Caco-2 (cell line): Measurements from ENCODE around the gene PRDM2. TPM values are rescaled to one million over a fixed set of nuclear protein-coding genes. Genes with fewer than 3 reads are reported as not detected.

ENCODE experiments used
- BruUV-seq: library from RNA; stranded (reverse); fragments of 400-500 nt; replicated peaks from 2 replicates; lab custom pipeline; 2021; lab: Mats Ljungman, UMichigan
- CTCF ChIA-PET: fragments of 300-600 bp; sonication (Branson Sonifier 250); formaldehyde crosslinking; loops from one replicate; lab custom pipeline; 2022; ENCODE audit warnings: antibody characterized with exemption; lab: Charles Lee
- POLR2A ChIA-PET: fragments of 300-600 bp; sonication (Branson Sonifier 250); formaldehyde crosslinking; loops from one replicate; lab custom pipeline; 2022; ENCODE audit warnings: antibody characterized with exemption; lab: Charles Lee
- DNase-seq, 2 experiments: peaks; one replicate each; pipeline versions ENCODE4 v3.0.0 to v3.0.0-alpha.2; 2020 to 2022
- H3K27me3 ChIP-seq: replicated peaks from 2 replicates; pipeline ENCODE4 v1.6.0; 2011; ENCODE audit warnings: low read length; ENCODE audit not compliant: control insufficient read depth, insufficient read depth
- H3K36me3 ChIP-seq: 2 replicates; pipeline ENCODE4 v1.5.1; 2011; ENCODE audit warnings: low read length; ENCODE audit not compliant: control insufficient read depth, insufficient read depth
- H3K4me1 ChIP-seq: fragments of 250-450 bp; sonication (Bioruptor Pico); 2 replicates; pipeline ENCODE4 v1.5.1; 2020; ENCODE audit warnings: mild to moderate bottlenecking
- H3K4me3 ChIP-seq: 2 replicates; pipeline ENCODE4 v1.5.1; 2011; ENCODE audit warnings: low read depth, mild to moderate bottlenecking, control low read depth, low read length
- H3K9me3 ChIP-seq: fragments of 250-450 bp; sonication (Bioruptor Pico); 2 replicates; pipeline ENCODE4 v1.5.1; 2020; ENCODE audit warnings: mild to moderate bottlenecking, moderate library complexity
- H3K27ac Mint-ChIP-seq: one replicate; pipeline ENCODE4 v1.8.0; 2022; ENCODE audit warnings: mixed read lengths; ENCODE audit not compliant: unreplicated experiment
- H3K27me3 Mint-ChIP-seq: one replicate; pipeline ENCODE4 v1.8.0; 2022; ENCODE audit warnings: mixed read lengths; ENCODE audit not compliant: insufficient read depth, unreplicated experiment
- H3K36me3 Mint-ChIP-seq: one replicate; pipeline ENCODE4 v1.8.0; 2022; ENCODE audit warnings: mild to moderate bottlenecking, mixed read lengths; ENCODE audit not compliant: insufficient read depth, unreplicated experiment
- H3K4me1 Mint-ChIP-seq: one replicate; pipeline ENCODE4 v1.8.0; 2022; ENCODE audit warnings: low read depth, mixed read lengths; ENCODE audit not compliant: unreplicated experiment
- H3K4me3 Mint-ChIP-seq: one replicate; pipeline ENCODE4 v1.8.0; 2022; ENCODE audit warnings: mild to moderate bottlenecking, moderate library complexity, mixed read lengths; ENCODE audit not compliant: unreplicated experiment
- H3K9me3 Mint-ChIP-seq: one replicate; pipeline ENCODE4 v1.8.0; 2022; ENCODE audit warnings: mixed read lengths; ENCODE audit not compliant: unreplicated experiment
- intact Hi-C: fragments of 100-400 bp; cut with micrococcal nuclease; formaldehyde crosslinking; loops from one replicate; pipeline ENCODE4 v1.10.0; 2022; ENCODE audit not compliant: unreplicated experiment
- total RNA-seq: library from RNA; stranded (reverse); gene quantifications from 2 replicates; pipeline ENCODE4 v1.2.3, GENCODE V29; 2022
- TF ChIP-seq, protein P1 (sequence below), 2 experiments: fragments of 200-600 bp in 1 of 2; IDR thresholded peaks; 1 replicate in 1 of 2; 2 replicates in 1 of 2; pipeline versions ENCODE4 v1.5.1 to v1.8.0; 2011 to 2022; ENCODE audit warnings: antibody characterized with exemption in 1 of 2, control low read depth in 1 of 2, inconsistent platforms in 1 of 2, low read depth in 1 of 2, low read length in 1 of 2, mild to moderate bottlenecking in 1 of 2, moderate library complexity in 1 of 2; ENCODE audit not compliant: insufficient read depth in 1 of 2, severe bottlenecking in 1 of 2, unreplicated experiment in 1 of 2

Gene PRDM2
- total RNA-seq, 1 experiment from 2014 or later = 32.7 TPM

DNA sequence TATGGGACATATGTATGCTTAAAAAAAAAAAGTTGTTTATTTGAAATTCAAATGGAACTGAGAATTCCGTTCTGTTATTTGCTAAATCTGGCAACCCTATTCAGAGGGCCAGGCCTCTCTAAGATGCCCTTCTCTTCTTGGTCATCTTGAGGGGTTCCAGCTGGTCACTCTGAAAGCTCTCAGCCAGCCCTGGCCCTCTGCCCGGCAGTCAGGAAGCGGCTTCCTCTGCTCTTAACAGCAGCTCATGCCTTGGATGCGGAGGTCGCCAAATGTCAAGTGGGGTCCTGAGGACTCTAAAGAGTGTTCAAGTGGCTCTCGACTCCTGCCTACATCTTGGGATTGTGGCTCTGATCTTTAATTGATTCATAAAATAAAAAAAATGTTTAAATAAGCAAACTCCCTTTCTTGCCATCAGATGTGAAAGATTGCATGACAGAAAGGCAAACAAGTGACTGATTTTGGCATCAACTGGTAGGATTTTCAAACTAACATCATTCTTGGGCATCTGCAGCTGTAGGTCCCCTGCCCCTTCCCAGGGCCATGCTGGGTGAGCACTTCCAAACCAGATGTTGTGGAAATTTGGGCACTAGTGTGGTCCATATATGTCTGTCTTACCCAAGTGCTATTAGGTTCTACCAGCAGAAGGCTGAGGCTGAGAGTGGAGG lies 130.8 kb downstream of the PRDM2 start:
- no peaks in the 10 kb centered on the region for H3K9me3 ChIP-seq
- intact Hi-C loops = no loop called here
- DNase-seq = no peak
- H3K4me3 ChIP-seq = no peak overlapping the region
- Mint-ChIP-seq H3K27ac (no peak overlapping the region), H3K27me3 (no peaks in the 10 kb centered on the region), H3K4me1 (no peaks in the 10 kb centered on the region), H3K36me3 (no peaks in the 10 kb centered on the region), H3K4me3 (no peak overlapping the region), H3K9me3 (no peaks in the 10 kb centered on the region)
- peaks cover 4% of the 10 kb centered on the region; the same call in 1 of the 2 replicates for H3K4me1 ChIP-seq
- POLR2A ChIA-PET = no interaction called here
- no peaks in the 10 kb centered on the region for H3K36me3 ChIP-seq
- TF ChIP-seq, protein P1, sequence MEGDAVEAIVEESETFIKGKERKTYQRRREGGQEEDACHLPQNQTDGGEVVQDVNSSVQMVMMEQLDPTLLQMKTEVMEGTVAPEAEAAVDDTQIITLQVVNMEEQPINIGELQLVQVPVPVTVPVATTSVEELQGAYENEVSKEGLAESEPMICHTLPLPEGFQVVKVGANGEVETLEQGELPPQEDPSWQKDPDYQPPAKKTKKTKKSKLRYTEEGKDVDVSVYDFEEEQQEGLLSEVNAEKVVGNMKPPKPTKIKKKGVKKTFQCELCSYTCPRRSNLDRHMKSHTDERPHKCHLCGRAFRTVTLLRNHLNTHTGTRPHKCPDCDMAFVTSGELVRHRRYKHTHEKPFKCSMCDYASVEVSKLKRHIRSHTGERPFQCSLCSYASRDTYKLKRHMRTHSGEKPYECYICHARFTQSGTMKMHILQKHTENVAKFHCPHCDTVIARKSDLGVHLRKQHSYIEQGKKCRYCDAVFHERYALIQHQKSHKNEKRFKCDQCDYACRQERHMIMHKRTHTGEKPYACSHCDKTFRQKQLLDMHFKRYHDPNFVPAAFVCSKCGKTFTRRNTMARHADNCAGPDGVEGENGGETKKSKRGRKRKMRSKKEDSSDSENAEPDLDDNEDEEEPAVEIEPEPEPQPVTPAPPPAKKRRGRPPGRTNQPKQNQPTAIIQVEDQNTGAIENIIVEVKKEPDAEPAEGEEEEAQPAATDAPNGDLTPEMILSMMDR (IDR thresholded peaks at IDR 0.05; ENCODE audit: insufficient read depth in 1 of 2, low read depth in 1 of 2, low read length in 1 of 2, severe bottlenecking in 1 of 2, unreplicated experiment in 1 of 2) = no peak
- no peaks in the 10 kb centered on the region for H3K27me3 ChIP-seq
- BruUV-seq = no TSS peak
- CTCF ChIA-PET = no interaction called here

DNA sequence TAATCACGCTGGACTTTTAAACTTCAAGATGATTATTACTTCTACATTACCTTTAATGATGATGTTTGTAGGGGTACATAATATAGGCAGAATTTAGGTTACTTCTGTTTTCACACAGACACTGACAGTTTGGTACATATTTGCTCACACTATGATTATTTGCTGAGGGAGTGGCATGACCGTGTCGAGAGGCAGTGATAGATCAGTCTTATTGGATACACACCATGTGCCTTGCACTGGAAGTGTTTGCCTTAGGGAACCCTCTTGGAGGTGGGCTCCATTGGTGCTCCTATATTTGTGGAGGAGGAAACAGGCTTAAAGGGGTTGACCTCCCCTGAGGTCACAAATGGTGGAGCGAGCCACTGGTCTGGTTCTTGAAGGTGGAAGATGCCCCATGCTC lies 132.1 kb downstream of the PRDM2 start:
- no TSS peak for BruUV-seq
- no peaks in the 10 kb centered on the region for H3K27me3 Mint-ChIP-seq
- Histone ChIP-seq H3K36me3 (no peaks in the 10 kb centered on the region), H3K4me1 (peaks cover 4% of the 10 kb centered on the region; the same call in 1 of the 2 replicates), H3K9me3 (no peaks in the 10 kb centered on the region), H3K27me3 (no peaks in the 10 kb centered on the region), H3K4me3 (no peak overlapping the region)
- TF ChIP-seq, protein P1 (IDR thresholded peaks at IDR 0.05; ENCODE audit: insufficient read depth in 1 of 2, low read depth in 1 of 2, low read length in 1 of 2, severe bottlenecking in 1 of 2, unreplicated experiment in 1 of 2) = no peak
- POLR2A ChIA-PET = no interaction called here
- CTCF ChIA-PET = no interaction called here
- H3K4me1 Mint-ChIP-seq = no peaks in the 10 kb centered on the region
- no peak overlapping the region for H3K27ac Mint-ChIP-seq
- no peaks in the 10 kb centered on the region for H3K9me3 Mint-ChIP-seq
- H3K4me3 Mint-ChIP-seq = no peak overlapping the region
- DNase-seq = no peak
- H3K36me3 Mint-ChIP-seq = no peaks in the 10 kb centered on the region
- intact Hi-C loops = no loop called here

DNA sequence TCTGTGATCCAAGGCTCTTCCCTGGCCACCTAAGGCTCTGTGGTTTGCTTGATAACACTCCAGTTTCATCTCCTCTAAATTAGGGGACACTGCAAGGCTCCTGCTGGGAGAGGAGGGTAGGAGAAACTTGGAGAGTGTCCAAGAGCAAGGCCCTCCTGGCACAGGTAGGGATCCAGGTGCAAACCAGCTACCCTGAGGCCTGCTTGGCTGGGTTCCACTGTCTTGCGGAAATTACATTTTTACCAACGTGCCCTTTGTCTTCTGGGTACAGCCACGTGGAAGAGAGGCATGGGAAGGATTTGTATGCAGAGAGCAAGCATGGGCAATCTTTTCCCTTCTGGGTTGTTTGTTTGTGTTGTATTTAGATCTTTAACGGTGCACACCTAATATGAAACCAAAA lies 132.5 kb downstream of the PRDM2 start:
- no peaks in the 10 kb centered on the region for H3K27me3 ChIP-seq
- H3K4me3 ChIP-seq = no peak overlapping the region
- no peaks in the 10 kb centered on the region for H3K9me3 ChIP-seq
- Mint-ChIP-seq H3K4me3 (no peak overlapping the region), H3K36me3 (no peaks in the 10 kb centered on the region), H3K27ac (no peak overlapping the region), H3K4me1 (no peaks in the 10 kb centered on the region), H3K9me3 (no peaks in the 10 kb centered on the region), H3K27me3 (no peaks in the 10 kb centered on the region)
- peaks cover 4% of the 10 kb centered on the region; the same call in 1 of the 2 replicates for H3K4me1 ChIP-seq
- CTCF ChIA-PET = no interaction called here
- intact Hi-C loops = no loop called here
- BruUV-seq = no TSS peak
- POLR2A ChIA-PET = no interaction called here
- no peak for DNase-seq
- H3K36me3 ChIP-seq = no peaks in the 10 kb centered on the region
- TF ChIP-seq, protein P1 (IDR thresholded peaks at IDR 0.05; ENCODE audit: insufficient read depth in 1 of 2, low read depth in 1 of 2, low read length in 1 of 2, severe bottlenecking in 1 of 2, unreplicated experiment in 1 of 2) = no peak
